Measurements from ENCODE around the gene RPL35. TPM values are rescaled to one million over a fixed set of nuclear protein-coding genes. Genes with fewer than 3 reads are reported as not detected.
A peak's percentile ranks its signal among the peaks of the same experiment; 100 is the strongest.

Gene RPL35
- total and polyA plus RNA-seq, 12 donors, result 598 to 3,743 (median 714) TPM

- peak in 2 of 9 donors; percentile 14 to 26 for TF ChIP-seq CTCF (IDR thresholded peaks at IDR 0.05)
- no peaks in the 10 kb centered on the region for H3K9me3 ChIP-seq
- ATAC-seq (peak; percentile 87 to 94 (median 92)), DNase-seq (peak; percentile 85 to 91)
- H3K27ac ChIP-seq, result peak overlapping the region; percentile 79 to 98 (median 96)
- H3K27me3 ChIP-seq, result no peaks in the 10 kb centered on the region
- 1% methylated on average over 85 to 101 of the region's 101 CpGs for WGBS, 2 donors
- H3K36me3 ChIP-seq, result peaks cover 0 to 26% (median 3%) of the 10 kb centered on the region in 9 donors
- intact Hi-C loops (cut with DNase I), result loop anchor here in 1 of 10 donors (5.0 kb wide), 1 partner anchor 74 kb away; the partner anchor contains the start of gene GOLGA1
- peak overlapping the region; percentile 83 to 99 (median 92) for H3K4me3 ChIP-seq
- peaks cover 28 to 59% (median 50%) of the 10 kb centered on the region in 9 donors for H3K4me1 ChIP-seq
Measured at GRCh38 chr9:124868511-124869465, 7.0 kb upstream of the RPL35 start.

GRCh38 chr9:124863371-124863871 is 1.7 kb upstream of the RPL35 start:
- peaks cover 0 to 28% (median 22%) of the 10 kb centered on the region in 9 donors for H3K36me3 ChIP-seq
- peak overlapping the region in 1 of 10 donors; percentile 17 for H3K4me3 ChIP-seq
- intact Hi-C loops (cut with DNase I), result no loop called here
- peaks cover 9 to 53% (median 47%) of the 10 kb centered on the region in 9 donors for H3K4me1 ChIP-seq
- no peak for TF ChIP-seq CTCF (IDR thresholded peaks at IDR 0.05)
- ATAC-seq (peak in 5 of 8 donors; percentile 18 to 44 (median 27)), DNase-seq (no peak)
- H3K27me3 ChIP-seq, result no peaks in the 10 kb centered on the region
- peak overlapping the region; percentile 21 to 98 (median 89) for H3K27ac ChIP-seq
- H3K9me3 ChIP-seq, result no peaks in the 10 kb centered on the region
- WGBS, 2 donors, result 52 to 57% methylated on average over 7 of the region's 7 CpGs

GRCh38 chr9:124860582-124861341 is 995 bp downstream of the RPL35 start:
- H3K36me3 ChIP-seq, result peaks cover 0 to 51% (median 36%) of the 10 kb centered on the region in 9 donors
- H3K27ac ChIP-seq, result peak overlapping the region in 9 of 10 donors; percentile 84 to 98 (median 89)

More at GRCh38 chr9:124860582-124861341, 995 bp downstream of the RPL35 start:
- DNase-seq (no peak), ATAC-seq (no peak)
- intact Hi-C loops (cut with DNase I), result no loop called here
- WGBS, 2 donors, result 11 to 12% methylated on average over 11 to 12 of the region's 12 CpGs
- no peak for TF ChIP-seq CTCF (IDR thresholded peaks at IDR 0.05)
- H3K27me3 ChIP-seq, result no peaks in the 10 kb centered on the region
- H3K4me1 ChIP-seq, result peaks cover 9 to 42% (median 38%) of the 10 kb centered on the region in 9 donors
- H3K9me3 ChIP-seq, result no peaks in the 10 kb centered on the region
- H3K4me3 ChIP-seq, result peak overlapping the region; percentile 75 to 100 (median 90)

All from heart right ventricle (tissue), 16 donors.